ENCODE data around the gene ADAMTS3. TPM values are rescaled to one million over a fixed set of nuclear protein-coding genes. Genes with fewer than 3 reads are reported as not detected.

ADAMTS3 gene
- total RNA-seq, 1 experiment from 2014 or later = 0.39 TPM

- TF ChIP-seq CTCF (IDR thresholded peaks at IDR 0.05) (peak; percentile 77), TCF7L2 (IDR thresholded peaks at IDR 0.05; ENCODE audit: low read depth, low read length) (no peak), POLR2AphosphoS5 (IDR thresholded peaks at IDR 0.05; ENCODE audit: low read depth, low read length) (no peak), SIN3A (IDR thresholded peaks at IDR 0.05; ENCODE audit: borderline replicate concordance, insufficient read depth, low read depth, low read length) (no peak), REST (IDR thresholded peaks at IDR 0.05; ENCODE audit: insufficient read depth in 1 of 2, low read depth in 2 of 2, low read length in 1 of 2) (no peak)
- Histone ChIP-seq H3K4me3 (ENCODE audit: low read depth in 2 of 2, low read length in 2 of 2) (no peak overlapping the region), H3K4me1 (ENCODE audit: control insufficient read depth, insufficient read depth, low read length) (no peaks in the 10 kb centered on the region), H3K27me3 (ENCODE audit: control insufficient read depth, insufficient read depth, low read length) (no peaks in the 10 kb centered on the region), H3K9me3 (ENCODE audit: control insufficient read depth, insufficient read depth, low read depth, low read length) (no peaks in the 10 kb centered on the region), H3K27ac (ENCODE audit: low read length) (no peak overlapping the region), H3K36me3 (ENCODE audit: control insufficient read depth, insufficient read depth, low read length) (no peaks in the 10 kb centered on the region)
- DNase-seq (ENCODE audit: low read depth, low spot score) (no peak), ATAC-seq (peak; percentile 78; the same call in 1 of the 2 replicates)
- ChIA-PET POLR2A (no interaction called here), CTCF (no interaction called here)
- BruUV-seq (replicated peaks) = no TSS peak
- intact Hi-C loops (cut with micrococcal nuclease; ENCODE audit: unreplicated experiment) = loop anchor here (5.0 kb wide), 1 partner anchor 571 kb away; no protein-coding TSS in a partner anchor
- in situ Hi-C loops (cut with HindIII; ENCODE audit: low pct_unique_long_range_greater_than_20kb, low sequenced_read_pairs) = no loop called here
Measured at GRCh38 chr4:72302981-72303704, 265.9 kb downstream of the ADAMTS3 start.

GRCh38 chr4:72301759-72302158 is 267.3 kb downstream of the ADAMTS3 start:
- DNase-seq (ENCODE audit: low read depth, low spot score) (no peak), ATAC-seq (no peak)
- POLR2A ChIA-PET = no interaction called here
- no peak for TF ChIP-seq POLR2AphosphoS5 (IDR thresholded peaks at IDR 0.05; ENCODE audit: low read depth, low read length)
- TF ChIP-seq SIN3A (IDR thresholded peaks at IDR 0.05; ENCODE audit: borderline replicate concordance, insufficient read depth, low read depth, low read length) = no peak
- no peak for TF ChIP-seq CTCF (IDR thresholded peaks at IDR 0.05)
- no peak for TF ChIP-seq REST (IDR thresholded peaks at IDR 0.05; ENCODE audit: insufficient read depth in 1 of 2, low read depth in 2 of 2, low read length in 1 of 2)
- TF ChIP-seq TCF7L2 (IDR thresholded peaks at IDR 0.05; ENCODE audit: low read depth, low read length) = no peak
- H3K4me1 ChIP-seq (ENCODE audit: control insufficient read depth, insufficient read depth, low read length) = no peaks in the 10 kb centered on the region
- no peak overlapping the region for H3K27ac ChIP-seq (ENCODE audit: low read length)
- CTCF ChIA-PET = no interaction called here
- intact Hi-C loops (cut with micrococcal nuclease; ENCODE audit: unreplicated experiment) (loop anchor here (5.0 kb wide), 1 partner anchor 569 kb away; no protein-coding TSS in a partner anchor), in situ Hi-C loops (cut with HindIII; ENCODE audit: low pct_unique_long_range_greater_than_20kb, low sequenced_read_pairs) (no loop called here)
- H3K36me3 ChIP-seq (ENCODE audit: control insufficient read depth, insufficient read depth, low read length) = no peaks in the 10 kb centered on the region
- no peak overlapping the region for H3K4me3 ChIP-seq (ENCODE audit: low read depth in 2 of 2, low read length in 2 of 2)
- no peaks in the 10 kb centered on the region for H3K27me3 ChIP-seq (ENCODE audit: control insufficient read depth, insufficient read depth, low read length)
- no TSS peak for BruUV-seq (replicated peaks)
- no peaks in the 10 kb centered on the region for H3K9me3 ChIP-seq (ENCODE audit: control insufficient read depth, insufficient read depth, low read depth, low read length)

Measured in Panc1 (cell line).